Measurements from ENCODE around the gene HAT1.

HAT1 gene

GRCh38 chr2:171883275-171883893, 38.9 kb upstream of the HAT1 start:
- no peak for ATAC-seq
- TF ChIP-seq POU6F1 (CRISPR knock-in tag; IDR thresholded peaks at IDR 0.05; ENCODE audit: borderline replicate concordance, low read depth) (no peak), ARNTL (CRISPR knock-in tag; IDR thresholded peaks at IDR 0.05; ENCODE audit: borderline replicate concordance, low read depth) (no peak)

- TF ChIP-seq ZFP30 (CRISPR knock-in tag; IDR thresholded peaks at IDR 0.05) (no peak), ZC3H10 (CRISPR knock-in tag; IDR thresholded peaks at IDR 0.05) (no peak), ESRRG (CRISPR knock-in tag; IDR thresholded peaks at IDR 0.05) (no peak), CSRNP3 (CRISPR knock-in tag; IDR thresholded peaks at IDR 0.05) (no peak), ARNTL (CRISPR knock-in tag; IDR thresholded peaks at IDR 0.05; ENCODE audit: borderline replicate concordance, low read depth) (no peak), SNAI2 (CRISPR knock-in tag; IDR thresholded peaks at IDR 0.05) (no peak), TCF4 (CRISPR knock-in tag; IDR thresholded peaks at IDR 0.05; ENCODE audit: borderline replicate concordance) (no peak), ZFP3 (CRISPR knock-in tag; IDR thresholded peaks at IDR 0.05) (no peak), GLIS3 (CRISPR knock-in tag; IDR thresholded peaks at IDR 0.05) (no peak), PATZ1 (CRISPR knock-in tag; IDR thresholded peaks at IDR 0.05; ENCODE audit: borderline replicate concordance) (no peak), PPARA (CRISPR knock-in tag; IDR thresholded peaks at IDR 0.05; ENCODE audit: borderline replicate concordance) (no peak), ZNF565 (CRISPR knock-in tag; conservative IDR thresholded peaks at IDR 0.05; ENCODE audit: low read depth) (no peak), CSDC2 (CRISPR knock-in tag; IDR thresholded peaks at IDR 0.05) (no peak), OSR1 (CRISPR knock-in tag; IDR thresholded peaks at IDR 0.05) (no peak), POU6F1 (CRISPR knock-in tag; IDR thresholded peaks at IDR 0.05; ENCODE audit: borderline replicate concordance, low read depth) (no peak)
- no peak for ATAC-seq
Observed at GRCh38 chr2:171889333-171889732, 32.9 kb upstream of the HAT1 start.

- TF ChIP-seq SNAI2 (CRISPR knock-in tag; IDR thresholded peaks at IDR 0.05) (no peak), ZNF8 (CRISPR knock-in tag; IDR thresholded peaks at IDR 0.05) (no peak), BACH2 (CRISPR knock-in tag; IDR thresholded peaks at IDR 0.05; ENCODE audit: borderline replicate concordance) (no peak), ZNF70 (CRISPR knock-in tag; IDR thresholded peaks at IDR 0.05) (no peak), ISL1 (CRISPR knock-in tag; IDR thresholded peaks at IDR 0.05) (no peak), CSDC2 (CRISPR knock-in tag; IDR thresholded peaks at IDR 0.05) (no peak), PATZ1 (CRISPR knock-in tag; IDR thresholded peaks at IDR 0.05; ENCODE audit: borderline replicate concordance) (no peak), PPARA (CRISPR knock-in tag; IDR thresholded peaks at IDR 0.05; ENCODE audit: borderline replicate concordance) (no peak), ZC3H10 (CRISPR knock-in tag; IDR thresholded peaks at IDR 0.05) (no peak), ARNTL (CRISPR knock-in tag; IDR thresholded peaks at IDR 0.05; ENCODE audit: borderline replicate concordance, low read depth) (no peak), ZFP30 (CRISPR knock-in tag; IDR thresholded peaks at IDR 0.05) (no peak), OSR1 (CRISPR knock-in tag; IDR thresholded peaks at IDR 0.05) (no peak), ZNF565 (CRISPR knock-in tag; conservative IDR thresholded peaks at IDR 0.05; ENCODE audit: low read depth) (no peak), TCF4 (CRISPR knock-in tag; IDR thresholded peaks at IDR 0.05; ENCODE audit: borderline replicate concordance) (no peak), TSHZ2 (CRISPR knock-in tag; IDR thresholded peaks at IDR 0.05) (no peak), POU6F1 (CRISPR knock-in tag; IDR thresholded peaks at IDR 0.05; ENCODE audit: borderline replicate concordance, low read depth) (no peak)
- ATAC-seq = no peak
Observed at GRCh38 chr2:171889808-171890207, 32.5 kb upstream of the HAT1 start.
